MCF 10A (cell line): ENCODE data around the gene ATP6AP1. TPM values are rescaled to one million over a fixed set of nuclear protein-coding genes. Genes with fewer than 3 reads are reported as not detected.

Experiments
- BruUV-seq: library from RNA; stranded (reverse); fragments of 400-500 nt; replicated peaks from 2 replicates; lab custom pipeline; 2021; lab: Mats Ljungman, UMichigan
- CTCF ChIA-PET: fragments of 300-600 bp; sonication (Branson Sonifier 250); formaldehyde crosslinking; extraction: SDS; loops from one replicate; lab custom pipeline; 2021; ENCODE audit warnings: antibody characterized with exemption, inconsistent platforms; lab: Yijun Ruan, JAX
- POLR2A ChIA-PET: fragments of 300-600, 350-650 bp; sonication (Branson Sonifier 250); formaldehyde crosslinking; extraction: SDS; loops from one replicate; lab custom pipeline; 2020; ENCODE audit warnings: antibody characterized with exemption, inconsistent platforms; lab: Yijun Ruan, JAX
- DNase-seq: peaks from one replicate; pipeline ENCODE4 v3.0.0-alpha.2; 2018; ENCODE audit not compliant: unreplicated experiment
- H3K27ac Mint-ChIP-seq: one replicate; pipeline ENCODE4 v1.8.0; 2022; ENCODE audit warnings: mild to moderate bottlenecking, low read depth, mixed read lengths; ENCODE audit not compliant: unreplicated experiment
- H3K27me3 Mint-ChIP-seq: one replicate; pipeline ENCODE4 v1.8.0; 2022; ENCODE audit warnings: mixed read lengths; ENCODE audit not compliant: insufficient read depth, unreplicated experiment
- H3K36me3 Mint-ChIP-seq: one replicate; pipeline ENCODE4 v1.8.0; 2022; ENCODE audit warnings: mild to moderate bottlenecking, moderate library complexity, mixed read lengths; ENCODE audit not compliant: insufficient read depth, unreplicated experiment
- H3K4me1 Mint-ChIP-seq: one replicate; pipeline ENCODE4 v1.8.0; 2022; ENCODE audit warnings: mixed read lengths; ENCODE audit not compliant: insufficient read depth, unreplicated experiment
- H3K4me3 Mint-ChIP-seq: one replicate; pipeline ENCODE4 v1.8.0; 2022; ENCODE audit warnings: mild to moderate bottlenecking, moderate library complexity, mixed read lengths; ENCODE audit not compliant: unreplicated experiment
- H3K9me3 Mint-ChIP-seq: one replicate; pipeline ENCODE4 v1.8.0; 2022; ENCODE audit warnings: mixed read lengths; ENCODE audit not compliant: unreplicated experiment
- CTCF ChIP-seq: fragments of 200-600 bp; IDR thresholded peaks from one replicate; pipeline ENCODE4 v1.8.0; 2022; ENCODE audit warnings: antibody characterized with exemption, mild to moderate bottlenecking; ENCODE audit not compliant: unreplicated experiment
- intact Hi-C: fragments of 100-400 bp; cut with micrococcal nuclease; formaldehyde crosslinking; loops from 2 replicates; pipeline ENCODE4 v1.14.1; 2022
- total RNA-seq: library from RNA; stranded (reverse); gene quantifications from 2 replicates; pipeline ENCODE4 v1.2.3, GENCODE V29; 2022

ATP6AP1 gene
- total RNA-seq, 1 experiment from 2014 or later = 48.7 TPM

- peaks cover 18% of the 10 kb centered on the region for H3K36me3 Mint-ChIP-seq
- no peaks in the 10 kb centered on the region for H3K9me3 Mint-ChIP-seq
- ChIA-PET CTCF (interaction anchor here (0.7 to 1.1 kb wide), 2 partner anchors 57 to 331 kb away, joined by 3 to 6 read pairs; no protein-coding TSS in a partner anchor), POLR2A (interaction anchor here (1.0 kb wide), 1 partner anchor 33 kb away, joined by 3 read pairs; the partner anchor contains the start of gene RPL10)
- no peak overlapping the region for H3K4me3 Mint-ChIP-seq
- BruUV-seq = no TSS peak
- intact Hi-C loops = no loop called here
- no peak for TF ChIP-seq CTCF
- peak overlapping the region; percentile 61 for H3K27ac Mint-ChIP-seq
- peaks cover 26% of the 10 kb centered on the region for H3K27me3 Mint-ChIP-seq
- H3K4me1 Mint-ChIP-seq = no peaks in the 10 kb centered on the region
- DNase-seq = no peak
These were observed 2.4 kb downstream of the ATP6AP1 start for GRCh38 chrX:154430916-154431315.

- Mint-ChIP-seq H3K27me3 (peaks cover 26% of the 10 kb centered on the region), H3K27ac (no peak overlapping the region), H3K36me3 (peaks cover 18% of the 10 kb centered on the region), H3K4me1 (no peaks in the 10 kb centered on the region), H3K9me3 (no peaks in the 10 kb centered on the region), H3K4me3 (no peak overlapping the region)
- CTCF ChIA-PET = no interaction called here
- DNase-seq = no peak
- BruUV-seq = no TSS peak
- POLR2A ChIA-PET = interaction anchor here (1.0 kb wide), 1 partner anchor 34 kb away, joined by 3 read pairs; the partner anchor contains the start of gene RPL10
- TF ChIP-seq CTCF = no peak
- intact Hi-C loops = no loop called here
These were observed 2.9 kb downstream of the ATP6AP1 start for GRCh38 chrX:154431341-154431740.

- no peak for TF ChIP-seq CTCF
- Mint-ChIP-seq H3K36me3 (peaks cover 24% of the 10 kb centered on the region), H3K4me3 (no peak overlapping the region), H3K4me1 (no peaks in the 10 kb centered on the region), H3K9me3 (no peaks in the 10 kb centered on the region), H3K27ac (no peak overlapping the region), H3K27me3 (peaks cover 26% of the 10 kb centered on the region)
- ChIA-PET CTCF (no interaction called here), POLR2A (no interaction called here)
- DNase-seq = no peak
- BruUV-seq = no TSS peak
- intact Hi-C loops = no loop called here
These were observed 3.7 kb downstream of the ATP6AP1 start for GRCh38 chrX:154432210-154432609.

- POLR2A ChIA-PET = no interaction called here
- H3K4me1 Mint-ChIP-seq = no peaks in the 10 kb centered on the region
- no TSS peak for BruUV-seq
- no peaks in the 10 kb centered on the region for H3K9me3 Mint-ChIP-seq
- no peak overlapping the region for H3K4me3 Mint-ChIP-seq
- peaks cover 31% of the 10 kb centered on the region for H3K36me3 Mint-ChIP-seq
- intact Hi-C loops = no loop called here
- no peak for DNase-seq
- CTCF ChIA-PET = no interaction called here
- TF ChIP-seq CTCF = no peak
- peaks cover 26% of the 10 kb centered on the region for H3K27me3 Mint-ChIP-seq
- no peak overlapping the region for H3K27ac Mint-ChIP-seq
These were observed 5.1 kb downstream of the ATP6AP1 start for GRCh38 chrX:154433605-154434004.
